PFSK-1 (cell line): ENCODE data around the gene BASP1.

Source experiments
- FOXP2 ChIP-seq: optimal IDR thresholded peaks from 2 replicates; pipeline ENCODE3; 2011; ENCODE audit warnings: borderline replicate concordance, control low read depth, inconsistent platforms; ENCODE audit not compliant: insufficient read depth; ENCODE audit errors: extremely low read length, extremely low read depth
- POLR2AphosphoS5 ChIP-seq: IDR thresholded peaks from 2 replicates; pipeline ENCODE4 v1.6.1; 2012; ENCODE audit warnings: low read depth, mild to moderate bottlenecking, control low read depth, low read length, moderate library complexity
- SIN3A ChIP-seq: IDR thresholded peaks from 2 replicates; pipeline ENCODE4 v1.6.1; 2012; ENCODE audit warnings: mild to moderate bottlenecking, low read length, moderate library complexity, borderline replicate concordance; ENCODE audit not compliant: insufficient read depth
- TAF1 ChIP-seq: IDR thresholded peaks from 2 replicates; pipeline ENCODE4 v1.6.1; 2012; ENCODE audit warnings: low read length, control low read depth, borderline replicate concordance; ENCODE audit not compliant: insufficient read depth
- TF ChIP-seq, protein P1 (sequence below), 2 experiments: IDR thresholded peaks; 2 replicates each; pipeline versions ENCODE4 v1.6.1 to v1.8.0; 2011 to 2012; ENCODE audit warnings: low read depth in 2 of 2, low read length in 2 of 2, control low read depth in 1 of 2, inconsistent platforms in 1 of 2, mild to moderate bottlenecking in 1 of 2, moderate library complexity in 1 of 2; ENCODE audit not compliant: insufficient read depth in 1 of 2

Gene BASP1

DNA sequence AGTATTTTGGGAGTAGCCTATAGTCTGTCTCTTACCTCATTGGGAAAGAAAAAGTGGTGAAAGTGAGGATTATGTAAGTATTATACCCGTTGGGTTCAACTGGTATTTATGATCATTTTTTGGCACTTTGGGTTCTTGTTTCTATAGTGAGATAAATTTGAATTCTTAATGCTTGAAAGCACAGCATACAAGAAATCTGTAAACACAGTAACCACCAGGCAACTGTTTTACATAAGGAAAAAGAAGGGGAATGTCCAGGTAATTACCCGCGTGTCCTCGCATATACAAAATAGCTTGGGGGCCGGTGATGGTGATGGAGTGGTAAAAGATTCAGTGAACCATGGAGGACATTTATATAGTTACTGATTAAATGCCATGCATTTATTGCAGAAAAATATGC lies 60.5 kb downstream of the BASP1 start:
- TF ChIP-seq POLR2AphosphoS5: no peak
- no peak for TF ChIP-seq FOXP2
- TF ChIP-seq SIN3A: no peak
- TF ChIP-seq, protein P1, sequence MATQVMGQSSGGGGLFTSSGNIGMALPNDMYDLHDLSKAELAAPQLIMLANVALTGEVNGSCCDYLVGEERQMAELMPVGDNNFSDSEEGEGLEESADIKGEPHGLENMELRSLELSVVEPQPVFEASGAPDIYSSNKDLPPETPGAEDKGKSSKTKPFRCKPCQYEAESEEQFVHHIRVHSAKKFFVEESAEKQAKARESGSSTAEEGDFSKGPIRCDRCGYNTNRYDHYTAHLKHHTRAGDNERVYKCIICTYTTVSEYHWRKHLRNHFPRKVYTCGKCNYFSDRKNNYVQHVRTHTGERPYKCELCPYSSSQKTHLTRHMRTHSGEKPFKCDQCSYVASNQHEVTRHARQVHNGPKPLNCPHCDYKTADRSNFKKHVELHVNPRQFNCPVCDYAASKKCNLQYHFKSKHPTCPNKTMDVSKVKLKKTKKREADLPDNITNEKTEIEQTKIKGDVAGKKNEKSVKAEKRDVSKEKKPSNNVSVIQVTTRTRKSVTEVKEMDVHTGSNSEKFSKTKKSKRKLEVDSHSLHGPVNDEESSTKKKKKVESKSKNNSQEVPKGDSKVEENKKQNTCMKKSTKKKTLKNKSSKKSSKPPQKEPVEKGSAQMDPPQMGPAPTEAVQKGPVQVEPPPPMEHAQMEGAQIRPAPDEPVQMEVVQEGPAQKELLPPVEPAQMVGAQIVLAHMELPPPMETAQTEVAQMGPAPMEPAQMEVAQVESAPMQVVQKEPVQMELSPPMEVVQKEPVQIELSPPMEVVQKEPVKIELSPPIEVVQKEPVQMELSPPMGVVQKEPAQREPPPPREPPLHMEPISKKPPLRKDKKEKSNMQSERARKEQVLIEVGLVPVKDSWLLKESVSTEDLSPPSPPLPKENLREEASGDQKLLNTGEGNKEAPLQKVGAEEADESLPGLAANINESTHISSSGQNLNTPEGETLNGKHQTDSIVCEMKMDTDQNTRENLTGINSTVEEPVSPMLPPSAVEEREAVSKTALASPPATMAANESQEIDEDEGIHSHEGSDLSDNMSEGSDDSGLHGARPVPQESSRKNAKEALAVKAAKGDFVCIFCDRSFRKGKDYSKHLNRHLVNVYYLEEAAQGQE (IDR thresholded peaks at IDR 0.05; ENCODE audit: insufficient read depth in 1 of 2, low read depth in 2 of 2, low read length in 2 of 2): no peak
- no peak for TF ChIP-seq TAF1

DNA sequence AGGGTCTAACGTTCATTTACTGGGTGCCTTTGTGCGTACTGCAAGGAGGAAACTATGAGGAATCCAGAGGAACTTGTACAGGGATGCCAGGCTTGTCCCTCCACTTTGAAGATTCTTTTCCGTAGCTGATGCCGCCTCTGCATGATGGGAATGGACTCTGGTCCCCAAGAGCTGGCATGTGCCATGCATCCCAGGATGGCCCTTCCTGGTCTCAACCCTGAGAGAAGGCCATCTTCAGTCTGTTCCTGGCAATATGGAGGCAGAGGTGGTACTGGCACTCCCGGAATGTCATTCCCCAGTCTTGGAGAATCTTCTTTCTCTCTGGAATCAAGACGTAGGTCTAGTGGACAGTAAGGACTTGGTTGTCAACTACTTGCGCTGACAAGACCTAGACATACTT lies 61.5 kb downstream of the BASP1 start:
- TF ChIP-seq, protein P1 (IDR thresholded peaks at IDR 0.05; ENCODE audit: insufficient read depth in 1 of 2, low read depth in 2 of 2, low read length in 2 of 2): no peak
- TF ChIP-seq POLR2AphosphoS5: no peak
- no peak for TF ChIP-seq FOXP2
- no peak for TF ChIP-seq TAF1
- no peak for TF ChIP-seq SIN3A

DNA sequence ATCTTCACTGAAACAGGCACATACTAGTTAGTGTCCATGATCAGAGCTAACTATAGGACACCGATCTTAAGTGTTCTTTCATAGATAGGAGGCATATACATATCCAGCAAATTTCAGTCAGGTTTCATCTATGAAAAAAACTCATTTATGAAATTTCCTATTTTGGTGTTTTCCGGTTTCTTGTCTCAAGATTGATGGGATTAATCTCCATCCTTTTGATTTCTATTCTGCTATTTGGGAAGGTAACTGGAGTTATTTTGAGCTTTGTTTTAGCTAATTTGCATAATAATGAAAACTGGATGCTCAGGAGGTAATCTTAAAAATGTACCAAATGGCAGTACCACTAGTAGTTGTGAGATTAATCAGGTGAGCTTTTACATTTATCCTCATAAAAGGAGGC lies 62.1 kb downstream of the BASP1 start:
- TF ChIP-seq FOXP2 (no peak), SIN3A (no peak), TAF1 (no peak)
- TF ChIP-seq, protein P1 (IDR thresholded peaks at IDR 0.05; ENCODE audit: insufficient read depth in 1 of 2, low read depth in 2 of 2, low read length in 2 of 2): no peak

DNA sequence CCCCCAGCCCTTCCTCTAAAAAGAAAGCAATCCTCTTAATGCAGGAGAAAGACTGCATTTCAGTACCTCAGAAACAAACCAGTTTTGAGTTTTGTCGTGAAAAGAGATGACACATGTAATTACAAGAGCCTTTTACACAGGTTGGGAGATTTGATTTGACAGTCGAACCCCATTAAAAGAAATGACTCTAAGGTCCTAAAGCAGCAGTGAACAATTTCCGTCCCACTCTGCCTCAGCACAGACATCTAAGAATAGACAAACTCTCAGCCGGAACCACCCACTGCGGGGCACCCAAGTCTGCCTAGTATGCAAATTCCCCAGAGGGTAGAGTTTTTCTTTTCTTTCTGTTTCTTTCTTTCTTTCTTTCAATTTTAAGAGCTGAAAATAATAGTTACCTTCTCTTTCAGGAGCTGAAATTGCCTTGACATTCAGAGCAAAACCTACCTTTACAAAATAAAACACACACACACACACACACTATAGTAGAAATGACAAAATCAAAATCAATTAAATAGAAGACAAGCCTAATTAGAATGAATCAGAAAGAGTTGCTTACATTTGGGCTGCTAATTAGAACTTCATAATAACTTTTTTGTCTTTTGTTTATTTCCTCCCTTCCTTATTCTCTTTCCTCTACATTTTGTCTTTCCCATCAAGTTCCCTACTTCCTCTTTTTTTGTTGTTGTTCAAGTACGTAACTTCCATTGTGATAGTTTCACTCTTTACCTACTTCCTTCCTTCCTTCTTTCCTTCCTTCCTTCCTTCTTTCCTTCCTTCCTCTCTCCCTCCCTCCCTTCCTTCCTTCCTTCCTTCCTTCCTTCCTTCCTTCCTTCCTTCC lies 65.1 kb downstream of the BASP1 start:
- TF ChIP-seq TAF1: no peak
- TF ChIP-seq, protein P1 (IDR thresholded peaks at IDR 0.05; ENCODE audit: insufficient read depth in 1 of 2, low read depth in 2 of 2, low read length in 2 of 2): no peak
- no peak for TF ChIP-seq SIN3A
- TF ChIP-seq FOXP2: no peak
- no peak for TF ChIP-seq POLR2AphosphoS5

DNA sequence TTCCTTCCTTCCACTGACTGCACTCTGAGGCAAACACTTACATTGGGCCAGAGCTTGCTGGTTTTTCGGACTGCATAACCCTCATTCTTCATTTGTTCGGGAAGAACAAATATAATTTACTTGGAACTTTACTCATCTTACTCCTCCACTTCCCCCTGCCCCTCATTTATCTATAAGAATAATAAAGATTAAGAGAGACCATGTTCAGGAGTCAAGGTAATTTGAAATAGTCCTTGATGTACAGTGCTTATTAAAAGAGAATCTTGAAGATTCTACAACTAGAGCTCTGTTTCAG lies 65.6 kb downstream of the BASP1 start:
- no peak for TF ChIP-seq SIN3A
- TF ChIP-seq, protein P1 (IDR thresholded peaks at IDR 0.05; ENCODE audit: insufficient read depth in 1 of 2, low read depth in 2 of 2, low read length in 2 of 2): no peak
- TF ChIP-seq POLR2AphosphoS5: no peak
- no peak for TF ChIP-seq FOXP2
- no peak for TF ChIP-seq TAF1
